HEK293 (cell line): ENCODE data around the gene COPZ1.

ENCODE experiments used
- CTCF ChIA-PET: fragments of 350-600 bp; formaldehyde crosslinking; extraction: SDS; loops from one replicate; lab custom pipeline; 2021; ENCODE audit warnings: antibody characterized with exemption; lab: Yijun Ruan, JAX
- POLR2A ChIA-PET: fragments of 300-600 bp; formaldehyde crosslinking; extraction: SDS; loops from one replicate; lab custom pipeline; 2020; ENCODE audit warnings: antibody characterized with exemption, inconsistent platforms; lab: Yijun Ruan, JAX
- H3K27ac ChIP-seq: fragments of 200-500 bp; sonication (Bioruptor generic); 2 replicates; pipeline ENCODE4 v1.5.1; 2014; ENCODE audit warnings: low read depth, low read length, control low read depth, inconsistent platforms; ENCODE audit errors: extremely low read depth
- H3K36me3 ChIP-seq, 2 experiments: fragments of 200-500 bp in 1 of 2; sonication (Bioruptor generic) in 1 of 2; 1 replicate in 1 of 2; 2 replicates in 1 of 2; pipeline ENCODE4 v1.5.1; 2014 to 2017; ENCODE audit warnings: inconsistent platforms in 2 of 2, low read length in 2 of 2; ENCODE audit not compliant: control insufficient read depth in 2 of 2, insufficient read depth in 1 of 2
- H3K4me1 ChIP-seq: fragments of 200-500 bp; sonication (Bioruptor generic); 2 replicates; pipeline ENCODE4 v1.5.1; 2014; ENCODE audit warnings: mild to moderate bottlenecking, low read length, inconsistent platforms; ENCODE audit not compliant: control insufficient read depth, insufficient read depth
- H3K4me3 ChIP-seq: 2 replicates; pipeline ENCODE4 v1.5.1; 2011; ENCODE audit warnings: low read depth, mild to moderate bottlenecking, control low read depth, low read length, moderate library complexity
- H3K9me3 ChIP-seq: fragments of 200-500 bp; sonication (Bioruptor generic); 2 replicates; pipeline ENCODE4 v1.5.1; 2014; ENCODE audit warnings: low read depth, low read length, inconsistent platforms; ENCODE audit not compliant: control insufficient read depth, insufficient read depth
- CTCF ChIP-seq: fragments of 450-650 bp; formaldehyde crosslinking; IDR thresholded peaks from 2 replicates; pipeline ENCODE4 v1.5.1; 2016; ENCODE audit warnings: missing biosample characterization, missing genetic modification characterization
- ELK4 ChIP-seq: IDR thresholded peaks from 2 replicates; pipeline ENCODE4 v1.6.1; 2011; ENCODE audit warnings: mild to moderate bottlenecking, low read depth, low read length, borderline replicate concordance
- GLIS1 ChIP-seq: fragments of 450-650 bp; formaldehyde crosslinking; IDR thresholded peaks from 2 replicates; pipeline ENCODE4 v1.5.1; 2016; ENCODE audit warnings: missing biosample characterization, missing genetic modification characterization
- HIC1 ChIP-seq: fragments of 450-650 bp; formaldehyde crosslinking; IDR thresholded peaks from 2 replicates; pipeline ENCODE4 v1.5.1; 2016; ENCODE audit warnings: missing biosample characterization, missing genetic modification characterization
- MYNN ChIP-seq: fragments of 450-650 bp; formaldehyde crosslinking; IDR thresholded peaks from 2 replicates; pipeline ENCODE4 v1.5.1; 2016; ENCODE audit warnings: missing biosample characterization, missing genetic modification characterization, borderline replicate concordance
- PRDM10 ChIP-seq: fragments of 450-650 bp; formaldehyde crosslinking; IDR thresholded peaks from 2 replicates; pipeline ENCODE4 v1.5.1; 2016; ENCODE audit warnings: missing biosample characterization, missing genetic modification characterization
- SP2 ChIP-seq: fragments of 450-650 bp; formaldehyde crosslinking; IDR thresholded peaks from 2 replicates; pipeline ENCODE4 v1.5.1; 2016; ENCODE audit warnings: missing biosample characterization, missing genetic modification characterization
- SP3 ChIP-seq: fragments of 450-650 bp; formaldehyde crosslinking; IDR thresholded peaks from 2 replicates; pipeline ENCODE4 v1.5.1; 2016; ENCODE audit warnings: missing biosample characterization, missing genetic modification characterization
- WT1 ChIP-seq: fragments of 450-650 bp; formaldehyde crosslinking; IDR thresholded peaks from 2 replicates; pipeline ENCODE4 v1.5.1; 2016; ENCODE audit warnings: missing biosample characterization, missing genetic modification characterization
- ZBTB20 ChIP-seq: fragments of 450-650 bp; formaldehyde crosslinking; IDR thresholded peaks from 2 replicates; pipeline ENCODE4 v1.5.1; 2016; ENCODE audit warnings: missing biosample characterization, missing genetic modification characterization
- ZNF2 ChIP-seq: fragments of 450-650 bp; formaldehyde crosslinking; IDR thresholded peaks from 2 replicates; pipeline ENCODE4 v1.5.1; 2016; ENCODE audit warnings: missing biosample characterization, missing genetic modification characterization
- ZNF280C ChIP-seq: fragments of 450-650 bp; formaldehyde crosslinking; IDR thresholded peaks from 2 replicates; pipeline ENCODE4 v1.5.1; 2016; ENCODE audit warnings: missing biosample characterization, missing genetic modification characterization
- ZNF341 ChIP-seq: fragments of 450-650 bp; formaldehyde crosslinking; IDR thresholded peaks from 2 replicates; pipeline ENCODE4; 2016; ENCODE audit warnings: low read depth, missing biosample characterization, missing genetic modification characterization
- ZNF394 ChIP-seq: fragments of 450-650 bp; formaldehyde crosslinking; IDR thresholded peaks from 2 replicates; pipeline ENCODE4 v1.5.1; 2016; ENCODE audit warnings: missing biosample characterization, missing genetic modification characterization, mild to moderate bottlenecking, moderate library complexity, borderline replicate concordance
- ZNF398 ChIP-seq: fragments of 450-650 bp; formaldehyde crosslinking; IDR thresholded peaks from 2 replicates; pipeline ENCODE4 v1.5.1; 2017; ENCODE audit warnings: missing biosample characterization, missing genetic modification characterization
- ZNF514 ChIP-seq: fragments of 450-650 bp; formaldehyde crosslinking; IDR thresholded peaks from 2 replicates; pipeline ENCODE4 v1.5.1; 2016; ENCODE audit warnings: missing biosample characterization, missing genetic modification characterization
- ZNF521 ChIP-seq: fragments of 450-650 bp; formaldehyde crosslinking; IDR thresholded peaks from 2 replicates; pipeline ENCODE4 v1.5.1; 2017; ENCODE audit warnings: missing biosample characterization, mild to moderate bottlenecking, missing genetic modification characterization
- ZNF544 ChIP-seq: fragments of 450-650 bp; formaldehyde crosslinking; IDR thresholded peaks from 2 replicates; pipeline ENCODE4 v1.5.0; 2017; ENCODE audit warnings: missing biosample characterization, missing genetic modification characterization
- ZNF600 ChIP-seq: fragments of 450-650 bp; formaldehyde crosslinking; IDR thresholded peaks from 2 replicates; pipeline ENCODE4 v1.5.1; 2016; ENCODE audit warnings: missing biosample characterization, missing genetic modification characterization
- ZNF777 ChIP-seq: fragments of 450-650 bp; formaldehyde crosslinking; IDR thresholded peaks from 2 replicates; pipeline ENCODE4 v1.5.1; 2017; ENCODE audit warnings: missing biosample characterization, missing genetic modification characterization, borderline replicate concordance
- ZSCAN18 ChIP-seq: fragments of 450-650 bp; formaldehyde crosslinking; IDR thresholded peaks from 2 replicates; pipeline ENCODE4 v1.5.1; 2016; ENCODE audit warnings: missing biosample characterization, missing genetic modification characterization

The COPZ1 gene

GRCh38 chr12:54358191-54358944 lies 33.4 kb downstream of the COPZ1 start:
- H3K36me3 ChIP-seq: no peaks in the 10 kb centered on the region
- ChIA-PET CTCF (interaction anchor here (0.6 to 8.8 kb wide), 19 partner anchors 10 to 1917 kb away, joined by 3 to 137 read pairs (median 6); partner anchors contain the start of genes COPZ1 and NFE2), POLR2A (interaction anchor here (0.6 to 4.1 kb wide), 23 partner anchors 8 to 341 kb away, joined by 3 to 32 read pairs (median 4); partner anchors contain the start of genes CBX5, COPZ1, HNRNPA1 and NFE2)
- peaks cover 16% of the 10 kb centered on the region for H3K4me1 ChIP-seq
- peak overlapping the region; percentile 62 for H3K4me3 ChIP-seq
- peak overlapping the region; percentile 80 for H3K27ac ChIP-seq
- H3K9me3 ChIP-seq: no peaks in the 10 kb centered on the region
- no peak for TF ChIP-seq HIC1 (tag by site-specific recombination)
- TF ChIP-seq ZBTB20 (tag by site-specific recombination): 0 out of 2 replicates have a peak, but pooled peaks have one; percentile 18
- TF ChIP-seq SP3 (tag by site-specific recombination): peak; percentile 35
- TF ChIP-seq ZNF394 (tag by site-specific recombination): peak; percentile 68; the same call in 1 of the 2 replicates
- no peak for TF ChIP-seq ZNF514
- TF ChIP-seq ELK4: no peak
- TF ChIP-seq ZNF544 (tag by site-specific recombination): no peak
- peak; percentile 55 for TF ChIP-seq ZNF341 (tag by site-specific recombination)
- TF ChIP-seq CTCF: no peak
- TF ChIP-seq ZSCAN18 (tag by site-specific recombination): no peak
- TF ChIP-seq SP2 (tag by site-specific recombination): peak; percentile 67
- peak; percentile 96 for TF ChIP-seq WT1 (tag by site-specific recombination)
- peak; percentile 50; the same call in 1 of the 2 replicates for TF ChIP-seq ZNF777 (tag by site-specific recombination)
- peak; percentile 99 for TF ChIP-seq PRDM10 (tag by site-specific recombination)
- TF ChIP-seq ZNF521 (tag by site-specific recombination): no peak
- TF ChIP-seq ZNF2: 0 out of 2 replicates have a peak, but pooled peaks have one; percentile 20
- no peak for TF ChIP-seq MYNN (tag by site-specific recombination)
- TF ChIP-seq GLIS1: peak; percentile 81
- 0 out of 2 replicates have a peak, but pooled peaks have one; percentile 7 for TF ChIP-seq ZNF600 (tag by site-specific recombination)
- TF ChIP-seq ZNF280C (tag by site-specific recombination): no peak
- TF ChIP-seq ZNF398 (tag by site-specific recombination): no peak
